Endothelial cell of umbilical vein (primary cell): Measurements from ENCODE around the gene TMEM59L. TPM values are rescaled to one million over a fixed set of nuclear protein-coding genes. Genes with fewer than 3 reads are reported as not detected.

Source experiments
- BruUV-seq: library from RNA; stranded (reverse); fragments of 400-500 nt; replicated peaks from 2 replicates; lab custom pipeline; 2021; lab: Mats Ljungman, UMichigan
- CTCF ChIA-PET: fragments of 300-600, 350-600 bp; sonication (Branson Sonifier 250); formaldehyde crosslinking; loops from one replicate; lab custom pipeline; 2021; ENCODE audit warnings: antibody characterized with exemption, inconsistent platforms; lab: Charles Lee
- POLR2A ChIA-PET: fragments of 300-600, 350-600 bp; sonication (Branson Sonifier 250); formaldehyde crosslinking; loops from one replicate; lab custom pipeline; 2021; ENCODE audit warnings: antibody characterized with exemption, inconsistent platforms; lab: Charles Lee
- DNase-seq: peaks from one replicate; pipeline ENCODE4 v3.0.0-alpha.2; 2011; ENCODE audit warnings: low read depth, low spot score
- FAIRE-seq: peaks from 2 replicates; lab custom pipeline; 2011; peaks lifted over from hg19 to GRCh38; lab: Jason Lieb, UNC
- H2AFZ ChIP-seq: 2 replicates; pipeline ENCODE4 v1.6.0; 2012; ENCODE audit warnings: low read depth, low read length, control low read depth, inconsistent platforms
- H3K27ac ChIP-seq: 2 replicates; pipeline ENCODE4 v1.5.1; 2011; ENCODE audit warnings: low read depth, mild to moderate bottlenecking, control low read depth, low read length, moderate library complexity; ENCODE audit not compliant: insufficient read depth
- H3K27me3 ChIP-seq, 2 experiments: 2 replicates each; pipeline versions ENCODE4 v1.6.0 to v1.6.1; 2011; ENCODE audit warnings: low read length in 2 of 2, mixed read lengths in 1 of 2; ENCODE audit not compliant: control insufficient read depth in 2 of 2, insufficient read depth in 2 of 2
- H3K36me3 ChIP-seq, 2 experiments: 2 replicates in 1 of 2; 3 replicates in 1 of 2; pipeline ENCODE4 v1.5.1; 2011; ENCODE audit warnings: low read length in 2 of 2, mild to moderate bottlenecking in 1 of 2, moderate library complexity in 1 of 2; ENCODE audit not compliant: control insufficient read depth in 2 of 2, insufficient read depth in 2 of 2; ENCODE audit errors: extremely low read depth in 1 of 2
- H3K4me1 ChIP-seq: 3 replicates; pipeline ENCODE4 v1.5.1; 2011; ENCODE audit warnings: mild to moderate bottlenecking, low read length; ENCODE audit not compliant: control insufficient read depth, insufficient read depth; ENCODE audit errors: extremely low read depth
- H3K4me2 ChIP-seq: 2 replicates; pipeline ENCODE4 v1.6.1; 2011; ENCODE audit warnings: low read length, control low read depth, mixed read lengths; ENCODE audit not compliant: insufficient read depth
- H3K4me3 ChIP-seq, 3 experiments: fragments of 200-600 bp in 1 of 3; sonication (generic), shearing (Covaris generic) in 1 of 3; replicated peaks in 1 of 3; 2 replicates each; pipeline ENCODE4 v1.5.1; 2011 to 2016; ENCODE audit warnings: control low read depth in 3 of 3, low read length in 3 of 3, mild to moderate bottlenecking in 2 of 3, inconsistent platforms in 1 of 3, low read depth in 1 of 3, moderate library complexity in 1 of 3; ENCODE audit not compliant: insufficient read depth in 1 of 3
- H3K79me2 ChIP-seq: 2 replicates; pipeline ENCODE4 v1.6.0; 2012; ENCODE audit warnings: low read length, inconsistent platforms; ENCODE audit not compliant: control insufficient read depth, insufficient read depth
- H3K9ac ChIP-seq: replicated peaks from 2 replicates; pipeline ENCODE3; 2011; ENCODE audit warnings: low read length, control low read depth; ENCODE audit not compliant: insufficient read depth; ENCODE audit errors: extremely low read depth
- H3K9me1 ChIP-seq: replicated peaks from 3 replicates; pipeline ENCODE4 v1.6.0; 2011; ENCODE audit warnings: mild to moderate bottlenecking, low read length; ENCODE audit not compliant: control insufficient read depth, insufficient read depth; ENCODE audit errors: extremely low read depth
- H3K9me3 ChIP-seq: replicated peaks from 2 replicates; pipeline ENCODE4 v1.5.1; 2012; ENCODE audit warnings: low read length, inconsistent platforms; ENCODE audit not compliant: control insufficient read depth, insufficient read depth
- H4K20me1 ChIP-seq: replicated peaks from 2 replicates; pipeline ENCODE3; 2011; ENCODE audit warnings: mild to moderate bottlenecking, low read length; ENCODE audit not compliant: control insufficient read depth, insufficient read depth; ENCODE audit errors: extremely low read depth
- EZH2 ChIP-seq: IDR thresholded peaks from 2 replicates; pipeline ENCODE4 v1.6.1; 2012; ENCODE audit warnings: borderline replicate concordance, low read depth, mild to moderate bottlenecking, moderate library complexity, low read length, inconsistent platforms; ENCODE audit not compliant: severe bottlenecking
- FOS ChIP-seq: IDR thresholded peaks from 2 replicates; pipeline ENCODE4 v1.6.1; 2011; ENCODE audit warnings: mild to moderate bottlenecking, low read length, moderate library complexity, borderline replicate concordance; ENCODE audit not compliant: insufficient read depth
- GATA2 ChIP-seq: IDR thresholded peaks from 2 replicates; pipeline ENCODE4 v1.7.0; 2011; ENCODE audit warnings: low read depth, mild to moderate bottlenecking, moderate library complexity, mixed read lengths, low read length; ENCODE audit not compliant: insufficient read length, insufficient read depth
- JUN ChIP-seq: IDR thresholded peaks from 2 replicates; pipeline ENCODE4 v1.6.1; 2011; ENCODE audit warnings: borderline replicate concordance, low read depth; ENCODE audit not compliant: insufficient read length, insufficient read depth
- MYC ChIP-seq: IDR thresholded peaks from one replicate; pipeline ENCODE4 v1.6.1; 2011; ENCODE audit warnings: mild to moderate bottlenecking, low read depth, low read length
- POLR2A ChIP-seq: IDR thresholded peaks from 2 replicates; pipeline ENCODE4 v1.6.1; 2012; ENCODE audit warnings: low read depth, mild to moderate bottlenecking, control low read depth, low read length
- POLR2AphosphoS5 ChIP-seq: IDR thresholded peaks from 2 replicates; pipeline ENCODE4 v1.6.1; 2012; ENCODE audit warnings: low read depth, mild to moderate bottlenecking, control low read depth, low read length, moderate library complexity; ENCODE audit not compliant: insufficient read depth
- dilution Hi-C: fragments of 300-500 bp; cut with MboI; formaldehyde crosslinking; loops from one replicate; pipeline ENCODE4 v1.15.0; 2019; ENCODE audit warnings: low sequenced_read_pairs; ENCODE audit not compliant: extremely low pct_ligation_motif_present
- intact Hi-C: fragments of 100-400 bp; cut with micrococcal nuclease; formaldehyde crosslinking; loops from one replicate; pipeline ENCODE4 v1.10.0; 2022
- polyA plus RNA-seq, 4 experiments: library from polyadenylated mRNA; depleted of rRNA in 3 of 4; stranded (reverse) in 3 of 4; unstranded in 1 of 4; fragments of >200 nt; gene quantifications; 2 replicates each; pipeline versions ENCODE4 v1.2.1 to v1.2.3, GENCODE V29; 2011 to 2012; ENCODE audit warnings: missing spikeins in 1 of 4
- total RNA-seq: library from RNA; stranded (reverse); gene quantifications from 2 replicates; pipeline ENCODE4 v1.2.3, GENCODE V29; 2021
- TF ChIP-seq, protein P1 (sequence below): IDR thresholded peaks from 2 replicates; pipeline ENCODE4 v1.6.1; 2011; ENCODE audit not compliant: insufficient read depth, insufficient read length
- TF ChIP-seq, protein P2 (sequence below), 2 donors: IDR thresholded peaks; 1 replicate in 1 of 2; 2 replicates in 1 of 2; pipeline ENCODE4 v1.5.1; 2011; ENCODE audit warnings: low read length in 2 of 2, mild to moderate bottlenecking in 2 of 2, moderate library complexity in 2 of 2, control low read depth in 1 of 2, inconsistent platforms in 1 of 2, low read depth in 1 of 2; ENCODE audit not compliant: insufficient read depth in 1 of 2; ENCODE audit errors: extremely low read depth in 1 of 2

TMEM59L gene
- total and polyA plus RNA-seq, 2 donors (not counting 3 experiments of a cell fraction or from before 2014, with no cell fraction given): 0.43 to 0.97 TPM

DNA sequence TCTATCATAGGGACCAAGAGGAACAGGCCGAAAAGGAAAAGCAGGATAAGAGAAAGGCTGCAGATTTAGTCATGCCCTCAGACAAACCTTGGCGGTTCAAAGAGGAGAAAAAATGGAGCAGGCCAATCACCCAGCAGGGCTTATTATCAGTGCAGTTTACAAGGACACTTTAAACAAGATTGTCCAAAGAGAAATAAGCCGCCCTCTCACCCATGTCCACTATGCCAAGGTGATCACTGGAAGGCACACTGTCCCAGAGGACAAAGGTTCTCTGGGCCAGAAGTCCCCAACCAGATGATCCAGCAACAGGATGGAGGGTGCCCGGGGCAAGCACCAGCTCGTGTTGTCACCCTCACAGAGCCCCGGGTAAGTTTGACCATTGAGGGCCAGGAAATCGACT lies 32.4 kb upstream of the TMEM59L start:
- Histone ChIP-seq H3K4me2 (no peak overlapping the region), H3K9me1 (no peaks in the 10 kb centered on the region), H3K4me1 (no peaks in the 10 kb centered on the region), H3K4me3 (no peak overlapping the region), H3K27ac (no peak overlapping the region), H3K9ac (no peak overlapping the region), H4K20me1 (no peaks in the 10 kb centered on the region), H3K27me3 (no peaks in the 10 kb centered on the region), H3K79me2 (no peaks in the 10 kb centered on the region), H3K9me3 (no peaks in the 10 kb centered on the region), H2AFZ (no peak overlapping the region), H3K36me3 (peaks cover 0 to 6% of the 10 kb centered on the region in 2 experiments)
- ChIA-PET POLR2A (no interaction called here), CTCF (interaction anchor here (1.2 to 3.3 kb wide), 3 partner anchors 8 to 267 kb away, joined by 3 to 16 read pairs (median 4); partner anchors contain the start of genes REX1BD and UBA52)
- TF ChIP-seq, protein P1, sequence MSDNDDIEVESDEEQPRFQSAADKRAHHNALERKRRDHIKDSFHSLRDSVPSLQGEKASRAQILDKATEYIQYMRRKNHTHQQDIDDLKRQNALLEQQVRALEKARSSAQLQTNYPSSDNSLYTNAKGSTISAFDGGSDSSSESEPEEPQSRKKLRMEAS: no peak
- TF ChIP-seq POLR2AphosphoS5 (no peak), GATA2 (no peak), POLR2A (no peak), MYC (no peak), JUN (no peak), FOS (no peak), EZH2 (no peak)
- TF ChIP-seq, protein P2, sequence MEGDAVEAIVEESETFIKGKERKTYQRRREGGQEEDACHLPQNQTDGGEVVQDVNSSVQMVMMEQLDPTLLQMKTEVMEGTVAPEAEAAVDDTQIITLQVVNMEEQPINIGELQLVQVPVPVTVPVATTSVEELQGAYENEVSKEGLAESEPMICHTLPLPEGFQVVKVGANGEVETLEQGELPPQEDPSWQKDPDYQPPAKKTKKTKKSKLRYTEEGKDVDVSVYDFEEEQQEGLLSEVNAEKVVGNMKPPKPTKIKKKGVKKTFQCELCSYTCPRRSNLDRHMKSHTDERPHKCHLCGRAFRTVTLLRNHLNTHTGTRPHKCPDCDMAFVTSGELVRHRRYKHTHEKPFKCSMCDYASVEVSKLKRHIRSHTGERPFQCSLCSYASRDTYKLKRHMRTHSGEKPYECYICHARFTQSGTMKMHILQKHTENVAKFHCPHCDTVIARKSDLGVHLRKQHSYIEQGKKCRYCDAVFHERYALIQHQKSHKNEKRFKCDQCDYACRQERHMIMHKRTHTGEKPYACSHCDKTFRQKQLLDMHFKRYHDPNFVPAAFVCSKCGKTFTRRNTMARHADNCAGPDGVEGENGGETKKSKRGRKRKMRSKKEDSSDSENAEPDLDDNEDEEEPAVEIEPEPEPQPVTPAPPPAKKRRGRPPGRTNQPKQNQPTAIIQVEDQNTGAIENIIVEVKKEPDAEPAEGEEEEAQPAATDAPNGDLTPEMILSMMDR (IDR thresholded peaks at IDR 0.05; ENCODE audit: extremely low read depth in 1 of 2, insufficient read depth in 1 of 2, low read depth in 1 of 2, low read length in 2 of 2): no peak
- no peak for DNase-seq
- intact Hi-C loops: no loop called here
- FAIRE-seq: no peak
- BruUV-seq: no TSS peak
- dilution Hi-C loops: no loop called here
